ENCODE measurements around the gene CDH4.
"Not testable (repeated sequence)": the region's sequence is repeated elsewhere in the genome, so short reads cannot be mapped to it uniquely, and the experiment has no call there.

The CDH4 gene

GRCh38 chr20:61937963-61938838 lies 686.1 kb downstream of the CDH4 start:
- no peak for DNase-seq (ENCODE audit: low read depth, low spot score)

- no peak for DNase-seq (ENCODE audit: low read depth, low spot score)
Measured at GRCh38 chr20:61938839-61939690, 687.0 kb downstream of the CDH4 start.

- DNase-seq (ENCODE audit: low read depth, low spot score), result no peak
Measured at GRCh38 chr20:61939691-61940360, 687.8 kb downstream of the CDH4 start.

GRCh38 chr20:61940491-61940890 lies 688.4 kb downstream of the CDH4 start:
- DNase-seq (ENCODE audit: low read depth, low spot score), result no peak

GRCh38 chr20:61940976-61941720 lies 689.1 kb downstream of the CDH4 start:
- DNase-seq (ENCODE audit: low read depth, low spot score), result no peak

- no peak for DNase-seq (ENCODE audit: low read depth, low spot score)
Measured at GRCh38 chr20:61941721-61942405, 689.8 kb downstream of the CDH4 start.

GRCh38 chr20:61942526-61942925 lies 690.5 kb downstream of the CDH4 start:
- no peak for DNase-seq (ENCODE audit: low read depth, low spot score)

GRCh38 chr20:61944967-61945366 lies 692.9 kb downstream of the CDH4 start:
- DNase-seq (ENCODE audit: low read depth, low spot score), result not testable (repeated sequence)

- DNase-seq (ENCODE audit: low read depth, low spot score), result not testable (repeated sequence)
Measured at GRCh38 chr20:61945495-61945894, 693.4 kb downstream of the CDH4 start.

- not testable (repeated sequence) for DNase-seq (ENCODE audit: low read depth, low spot score)
Measured at GRCh38 chr20:61948056-61948455, 696.0 kb downstream of the CDH4 start.

GRCh38 chr20:61948586-61949362 lies 696.7 kb downstream of the CDH4 start:
- no peak for DNase-seq (ENCODE audit: low read depth, low spot score)

GRCh38 chr20:61949363-61949713 lies 697.3 kb downstream of the CDH4 start:
- no peak for DNase-seq (ENCODE audit: low read depth, low spot score)

- DNase-seq (ENCODE audit: low read depth, low spot score), result no peak
Measured at GRCh38 chr20:61949714-61950640, 697.9 kb downstream of the CDH4 start.

GRCh38 chr20:61950641-61951071 lies 698.6 kb downstream of the CDH4 start:
- DNase-seq (ENCODE audit: low read depth, low spot score), result no peak

- DNase-seq (ENCODE audit: low read depth, low spot score), result no peak
Measured at GRCh38 chr20:61951695-61952533, 699.9 kb downstream of the CDH4 start.

- no peak for DNase-seq (ENCODE audit: low read depth, low spot score)
Measured at GRCh38 chr20:61953037-61954021, 701.3 kb downstream of the CDH4 start.
